Measurements from ENCODE around the gene CDR2.

Gene CDR2

DNA sequence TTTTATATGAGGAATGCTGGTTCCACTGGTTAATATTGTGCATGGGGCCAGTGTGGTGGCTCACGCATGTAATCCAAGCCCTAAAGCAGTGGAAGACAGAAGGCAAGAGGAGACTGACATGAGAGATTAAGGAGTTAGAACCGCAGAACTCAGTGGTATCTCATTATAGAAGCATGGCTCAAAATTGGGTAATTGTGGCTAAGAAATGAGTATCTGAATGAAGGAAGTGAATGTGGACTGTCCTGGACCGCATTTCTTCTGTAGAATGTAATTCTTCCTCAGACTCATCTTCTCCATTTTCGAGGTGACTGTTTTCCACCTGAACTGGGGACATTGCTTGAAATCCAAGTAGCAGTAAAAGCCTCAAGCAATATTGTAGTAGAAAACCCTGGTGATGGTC is 42.6 kb upstream of the CDR2 start:
- H3K27ac ChIP-seq: no peak overlapping the region
- DNase-seq (ENCODE audit: low spot score): no peak
- H3K4me3 ChIP-seq: no peak overlapping the region
- TF ChIP-seq, protein P1, sequence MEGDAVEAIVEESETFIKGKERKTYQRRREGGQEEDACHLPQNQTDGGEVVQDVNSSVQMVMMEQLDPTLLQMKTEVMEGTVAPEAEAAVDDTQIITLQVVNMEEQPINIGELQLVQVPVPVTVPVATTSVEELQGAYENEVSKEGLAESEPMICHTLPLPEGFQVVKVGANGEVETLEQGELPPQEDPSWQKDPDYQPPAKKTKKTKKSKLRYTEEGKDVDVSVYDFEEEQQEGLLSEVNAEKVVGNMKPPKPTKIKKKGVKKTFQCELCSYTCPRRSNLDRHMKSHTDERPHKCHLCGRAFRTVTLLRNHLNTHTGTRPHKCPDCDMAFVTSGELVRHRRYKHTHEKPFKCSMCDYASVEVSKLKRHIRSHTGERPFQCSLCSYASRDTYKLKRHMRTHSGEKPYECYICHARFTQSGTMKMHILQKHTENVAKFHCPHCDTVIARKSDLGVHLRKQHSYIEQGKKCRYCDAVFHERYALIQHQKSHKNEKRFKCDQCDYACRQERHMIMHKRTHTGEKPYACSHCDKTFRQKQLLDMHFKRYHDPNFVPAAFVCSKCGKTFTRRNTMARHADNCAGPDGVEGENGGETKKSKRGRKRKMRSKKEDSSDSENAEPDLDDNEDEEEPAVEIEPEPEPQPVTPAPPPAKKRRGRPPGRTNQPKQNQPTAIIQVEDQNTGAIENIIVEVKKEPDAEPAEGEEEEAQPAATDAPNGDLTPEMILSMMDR (IDR thresholded peaks at IDR 0.05): no peak

DNA sequence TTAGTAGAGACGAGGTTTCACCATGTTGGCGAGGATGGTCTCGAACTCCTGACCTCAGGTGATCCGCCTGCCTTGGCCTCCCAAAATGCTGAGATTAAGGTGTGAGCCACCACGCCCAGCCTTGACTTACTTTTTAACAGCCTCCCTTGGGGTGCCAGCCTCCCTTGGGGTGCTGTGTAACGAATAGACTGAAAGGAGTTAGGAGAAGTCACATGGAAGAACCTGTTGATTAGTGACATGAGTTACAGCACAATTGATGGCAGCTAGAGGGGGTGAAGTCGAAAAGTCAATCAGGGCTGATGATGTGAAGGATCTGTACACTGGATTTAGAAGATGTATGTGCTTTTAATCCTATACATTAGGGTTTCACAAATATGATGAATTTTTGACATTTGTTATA is 39.4 kb upstream of the CDR2 start:
- no peak overlapping the region for H3K4me3 ChIP-seq
- no peak overlapping the region for H3K27ac ChIP-seq
- TF ChIP-seq, protein P1 (IDR thresholded peaks at IDR 0.05): no peak
- DNase-seq (ENCODE audit: low spot score): no peak

DNA sequence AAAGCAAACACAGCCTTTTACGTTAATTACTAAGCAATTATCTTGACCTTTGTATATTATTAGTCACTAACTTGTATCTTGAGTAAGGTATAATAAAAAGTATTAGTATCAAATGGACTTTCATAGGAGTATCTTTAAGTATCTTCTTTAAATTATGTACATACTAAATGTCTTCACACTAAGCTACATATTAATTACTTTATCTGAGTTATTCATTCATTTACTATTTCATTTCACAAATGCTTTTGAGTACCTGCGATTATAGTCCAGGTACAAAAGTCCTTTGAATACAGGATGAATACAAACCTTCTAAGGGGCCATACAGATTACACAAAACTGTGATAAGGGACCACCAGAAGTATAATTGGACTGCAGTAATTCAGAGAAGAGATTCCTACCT is 33.1 kb upstream of the CDR2 start:
- Histone ChIP-seq H3K4me3 (no peak overlapping the region), H3K27ac (no peak overlapping the region)
- TF ChIP-seq, protein P1 (IDR thresholded peaks at IDR 0.05): no peak
- DNase-seq (ENCODE audit: low spot score): no peak

DNA sequence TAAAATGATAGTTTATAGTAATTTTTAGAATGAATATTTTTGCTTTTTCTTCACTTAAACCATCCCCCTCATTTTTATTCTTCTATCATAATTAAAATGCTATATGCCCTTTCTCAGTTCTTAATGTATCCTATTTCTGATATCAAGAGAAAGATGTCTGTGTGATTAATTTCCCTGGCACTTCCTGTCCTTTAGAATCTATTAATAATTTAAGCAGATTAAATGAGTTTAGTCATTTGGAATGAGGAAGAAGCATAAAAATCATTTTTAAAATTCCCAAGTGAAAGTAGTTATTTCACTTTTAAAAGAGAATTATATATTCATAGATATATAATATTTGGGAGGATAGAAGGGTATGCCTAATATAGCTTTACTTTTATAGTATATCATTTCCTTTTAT is 27.8 kb upstream of the CDR2 start:
- H3K4me3 ChIP-seq: no peak overlapping the region

GRCh38 chr16:22400900-22401299 is 26.5 kb upstream of the CDR2 start:
- Histone ChIP-seq H3K4me3 (no peak overlapping the region), H3K27ac (no peak overlapping the region)
- TF ChIP-seq, protein P1 (IDR thresholded peaks at IDR 0.05): no peak
- DNase-seq (ENCODE audit: low spot score): no peak

More for the DNA sequence above, 27.8 kb upstream of the CDR2 start:
- no peak for DNase-seq (ENCODE audit: low spot score)
- no peak overlapping the region for H3K27ac ChIP-seq
- TF ChIP-seq, protein P1 (IDR thresholded peaks at IDR 0.05): no peak

DNA sequence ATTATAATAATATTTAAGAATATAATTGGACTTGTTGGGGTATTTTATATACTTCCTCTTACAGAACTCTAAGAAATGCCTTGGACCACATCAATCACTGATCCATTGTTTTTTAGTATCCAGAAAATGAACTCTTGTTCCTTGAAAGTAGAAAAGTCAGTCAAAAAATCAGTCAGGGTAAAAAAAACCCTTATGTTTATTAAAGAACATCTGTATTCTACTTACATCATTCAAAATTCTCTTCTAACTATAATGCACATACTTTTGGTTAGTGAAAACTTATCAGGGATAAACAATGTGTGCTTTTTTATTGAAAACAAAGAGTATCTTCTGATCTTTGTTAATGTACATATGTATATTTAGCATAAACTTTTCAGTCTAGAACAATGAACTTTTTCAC is 23.5 kb upstream of the CDR2 start:
- no peak overlapping the region for H3K4me3 ChIP-seq
- no peak for DNase-seq (ENCODE audit: low spot score)
- TF ChIP-seq, protein P1 (IDR thresholded peaks at IDR 0.05): no peak
- no peak overlapping the region for H3K27ac ChIP-seq

DNA sequence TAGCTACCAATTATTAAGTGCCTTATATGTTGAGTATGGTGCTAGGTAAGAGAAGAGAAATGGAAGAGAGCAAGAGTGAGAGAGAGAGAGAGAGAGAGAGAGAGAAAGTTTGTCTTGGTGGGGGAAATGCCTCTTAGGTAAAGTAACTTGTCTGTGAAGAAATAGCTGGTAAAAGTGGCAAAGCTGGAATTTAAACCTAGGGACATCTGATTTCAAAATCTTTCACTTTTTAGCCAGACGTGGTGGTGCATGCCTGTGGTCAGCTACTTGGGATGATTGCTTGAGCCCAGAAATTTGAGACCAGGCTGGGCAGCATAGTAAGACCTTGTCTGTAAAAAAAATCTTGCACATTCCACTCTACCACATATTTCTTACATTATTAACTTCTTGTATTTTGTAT is 23.0 kb upstream of the CDR2 start:
- Histone ChIP-seq H3K4me3 (no peak overlapping the region), H3K27ac (no peak overlapping the region)
- DNase-seq (ENCODE audit: low spot score): no peak
- TF ChIP-seq, protein P1 (IDR thresholded peaks at IDR 0.05): no peak

All from coronary artery (tissue), 2 donors.